PC-9 (cell line): ENCODE measurements around the gene RNF31. TPM values are rescaled to one million over a fixed set of nuclear protein-coding genes. Genes with fewer than 3 reads are reported as not detected.

Experiments used
- BruUV-seq: library from RNA; stranded (reverse); fragments of 400-500 nt; replicated peaks from 2 replicates; lab custom pipeline; 2021; lab: Mats Ljungman, UMichigan
- CTCF ChIA-PET: fragments of 300-600 bp; sonication (Branson Sonifier 250); formaldehyde crosslinking; loops from one replicate; lab custom pipeline; 2022; ENCODE audit warnings: antibody characterized with exemption; lab: Charles Lee
- POLR2A ChIA-PET: fragments of 300-600 bp; sonication (Branson Sonifier 250); formaldehyde crosslinking; loops from one replicate; lab custom pipeline; 2022; ENCODE audit warnings: antibody characterized with exemption; ENCODE audit not compliant: unreplicated experiment; lab: Charles Lee
- DNase-seq, 2 experiments: peaks; one replicate each; pipeline versions ENCODE4 v3.0.0 to v3.0.0-alpha.2; 2015 to 2022; ENCODE audit warnings: mixed read lengths in 1 of 2
- H2AFZ ChIP-seq: fragments of 200-600 bp; sonication (generic); 2 replicates; pipeline ENCODE4 v1.8.1; 2017; ENCODE audit warnings: antibody characterized with exemption
- H3F3A ChIP-seq: fragments of 200-600 bp; sonication (generic); 2 replicates; pipeline ENCODE4 v1.8.1; 2017; ENCODE audit warnings: antibody characterized with exemption, mild to moderate bottlenecking, low read depth; ENCODE audit not compliant: insufficient read depth
- H3K27ac ChIP-seq: fragments of 200-600 bp; sonication (generic); 2 replicates; pipeline ENCODE4 v1.6.1; 2016; ENCODE audit warnings: mixed run types
- H3K27me3 ChIP-seq: fragments of 200-600 bp; sonication (generic); 2 replicates; pipeline ENCODE4 v1.6.1; 2016; ENCODE audit warnings: low read depth, mixed run types; ENCODE audit not compliant: insufficient read depth
- H3K36me3 ChIP-seq: fragments of 200-600 bp; sonication (generic); 2 replicates; pipeline ENCODE4 v1.6.1; 2016; ENCODE audit warnings: low read depth, mixed run types
- H3K4me1 ChIP-seq: fragments of 200-600 bp; sonication (generic); replicated peaks from 2 replicates; pipeline ENCODE4 v1.6.1; 2016; ENCODE audit warnings: mixed run types; ENCODE audit not compliant: insufficient read depth
- H3K4me2 ChIP-seq: fragments of 200-600 bp; sonication (generic); 2 replicates; pipeline ENCODE4 v1.6.1; 2017; ENCODE audit warnings: mixed run types
- H3K4me3 ChIP-seq: fragments of 200-600 bp; sonication (generic); 2 replicates; pipeline ENCODE4 v1.6.1; 2016; ENCODE audit warnings: mixed run types
- H3K79me2 ChIP-seq: fragments of 200-600 bp; sonication (generic); 2 replicates; pipeline ENCODE4 v1.6.1; 2017; ENCODE audit warnings: low read depth, mixed run types
- H3K9me2 ChIP-seq: fragments of 200-600 bp; sonication (generic); 2 replicates; pipeline ENCODE4 v1.8.1; 2017; ENCODE audit warnings: mild to moderate bottlenecking; ENCODE audit not compliant: insufficient read depth
- H3K9me3 ChIP-seq: fragments of 200-600 bp; sonication (generic); 2 replicates; pipeline ENCODE4 v1.8.1; 2016; ENCODE audit warnings: low read depth; ENCODE audit not compliant: insufficient read depth
- H4K20me1 ChIP-seq: fragments of 200-600 bp; sonication (generic); 2 replicates; pipeline ENCODE4 v1.8.1; 2017; ENCODE audit not compliant: insufficient read depth
- EZH2 ChIP-seq: fragments of 200-600 bp; sonication (generic); IDR thresholded peaks from 2 replicates; pipeline ENCODE4 v1.8.0; 2017; ENCODE audit warnings: antibody characterized with exemption, low read depth
- intact Hi-C: fragments of 100-400 bp; cut with micrococcal nuclease; formaldehyde crosslinking; loops from one replicate; pipeline ENCODE4 v1.10.0; 2022; ENCODE audit not compliant: unreplicated experiment
- total RNA-seq: library from RNA; stranded (reverse); gene quantifications from 2 replicates; pipeline ENCODE4 v1.2.3, GENCODE V29; 2021
- TF ChIP-seq, protein P1 (sequence below): fragments of 200-600 bp; sonication (generic); conservative IDR thresholded peaks from 2 replicates; pipeline ENCODE4 v1.6.1; 2017; ENCODE audit warnings: mixed run types, antibody characterized with exemption, mild to moderate bottlenecking, moderate library complexity

RNF31 gene
- total RNA-seq, 1 experiment from 2014 or later, result 44.6 TPM

DNA sequence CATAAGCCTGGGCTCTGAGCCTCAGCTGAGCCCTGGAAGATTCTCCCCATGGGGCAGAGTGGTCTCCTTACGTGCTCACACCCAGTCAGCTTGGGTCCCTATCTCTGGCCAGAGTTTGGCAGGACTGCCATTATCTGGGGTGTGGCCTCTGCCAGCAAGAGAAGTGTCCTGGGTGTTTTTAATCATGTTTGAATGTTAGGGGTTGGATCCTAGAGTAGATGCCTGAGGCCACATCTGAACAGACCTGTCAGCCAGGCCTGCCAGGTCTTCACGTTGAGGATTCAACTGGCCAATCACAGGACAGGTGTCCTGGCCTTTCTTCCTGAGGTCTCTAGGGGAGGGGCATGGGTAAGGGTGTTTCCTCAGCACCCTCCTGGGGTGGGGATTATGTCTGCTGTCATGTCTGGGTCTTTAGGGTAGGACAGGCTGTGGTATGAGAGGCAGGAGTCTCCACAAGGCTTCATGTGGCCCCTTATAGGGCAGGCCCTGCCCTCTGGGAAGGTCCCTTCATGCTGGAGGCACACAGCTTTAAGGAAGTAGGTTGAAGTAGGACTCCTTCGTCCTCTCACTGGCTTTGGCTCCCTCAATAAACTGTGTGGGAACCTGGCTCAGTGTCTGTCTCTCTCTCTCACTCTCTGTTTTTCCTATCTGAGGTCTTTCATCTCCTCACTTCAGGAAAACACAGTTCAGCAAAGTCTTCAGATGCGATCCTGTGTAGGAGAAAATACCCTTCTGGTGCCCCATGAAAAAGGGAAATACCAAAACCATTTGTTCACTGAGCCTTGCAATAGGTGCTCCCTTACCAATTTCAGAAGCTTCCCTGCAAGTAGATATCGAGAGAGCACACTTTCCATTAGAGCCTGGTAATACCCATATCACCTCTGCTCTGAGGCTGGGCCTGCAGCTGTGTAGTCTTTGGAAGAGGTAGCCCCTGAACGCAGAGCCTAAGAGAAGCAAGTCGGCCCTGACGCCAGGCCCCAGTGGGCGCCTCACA lies 23.6 kb upstream of the RNF31 start:
- BruUV-seq, result no TSS peak
- H3K9me2 ChIP-seq, result no peaks in the 10 kb centered on the region

DNA sequence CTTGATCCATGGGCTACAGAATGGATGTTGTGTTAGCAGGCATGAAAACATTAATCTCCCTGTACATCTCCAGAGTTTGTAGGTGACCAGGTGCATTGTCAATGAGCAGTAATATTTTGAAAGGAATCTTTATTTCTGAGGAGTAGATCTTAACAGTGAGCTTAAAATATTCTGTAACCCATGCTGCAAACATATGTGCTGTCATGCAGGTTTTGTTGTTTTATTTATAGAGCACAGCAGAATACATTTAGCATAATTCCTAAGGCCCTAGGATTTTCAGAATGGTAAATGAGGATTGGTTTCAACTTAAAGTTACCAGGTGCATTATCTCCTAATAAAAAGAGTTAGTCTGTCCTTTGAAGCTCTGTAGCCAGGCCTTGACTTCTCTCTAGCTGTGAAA lies 20.4 kb upstream of the RNF31 start:
- H3K4me3 ChIP-seq, result no peak overlapping the region
- POLR2A ChIA-PET, result interaction anchor here (0.6 kb wide), 1 partner anchor 34 kb away, joined by 5 read pairs; the partner anchor contains the start of gene IRF9

More for the DNA sequence above, 23.6 kb upstream of the RNF31 start:
- H3F3A ChIP-seq, result no peaks in the 10 kb centered on the region
- no peak for DNase-seq
- no peaks in the 10 kb centered on the region for H3K27me3 ChIP-seq
- H4K20me1 ChIP-seq, result no peaks in the 10 kb centered on the region
- no peak overlapping the region for H3K4me2 ChIP-seq
- no peak for TF ChIP-seq EZH2
- TF ChIP-seq, protein P1, sequence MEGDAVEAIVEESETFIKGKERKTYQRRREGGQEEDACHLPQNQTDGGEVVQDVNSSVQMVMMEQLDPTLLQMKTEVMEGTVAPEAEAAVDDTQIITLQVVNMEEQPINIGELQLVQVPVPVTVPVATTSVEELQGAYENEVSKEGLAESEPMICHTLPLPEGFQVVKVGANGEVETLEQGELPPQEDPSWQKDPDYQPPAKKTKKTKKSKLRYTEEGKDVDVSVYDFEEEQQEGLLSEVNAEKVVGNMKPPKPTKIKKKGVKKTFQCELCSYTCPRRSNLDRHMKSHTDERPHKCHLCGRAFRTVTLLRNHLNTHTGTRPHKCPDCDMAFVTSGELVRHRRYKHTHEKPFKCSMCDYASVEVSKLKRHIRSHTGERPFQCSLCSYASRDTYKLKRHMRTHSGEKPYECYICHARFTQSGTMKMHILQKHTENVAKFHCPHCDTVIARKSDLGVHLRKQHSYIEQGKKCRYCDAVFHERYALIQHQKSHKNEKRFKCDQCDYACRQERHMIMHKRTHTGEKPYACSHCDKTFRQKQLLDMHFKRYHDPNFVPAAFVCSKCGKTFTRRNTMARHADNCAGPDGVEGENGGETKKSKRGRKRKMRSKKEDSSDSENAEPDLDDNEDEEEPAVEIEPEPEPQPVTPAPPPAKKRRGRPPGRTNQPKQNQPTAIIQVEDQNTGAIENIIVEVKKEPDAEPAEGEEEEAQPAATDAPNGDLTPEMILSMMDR, result no peak
- no peaks in the 10 kb centered on the region for H3K79me2 ChIP-seq
- no peak overlapping the region for H3K27ac ChIP-seq
- no peaks in the 10 kb centered on the region for H3K4me1 ChIP-seq
- ChIA-PET POLR2A (no interaction called here), CTCF (no interaction called here)
- no peak overlapping the region for H2AFZ ChIP-seq
- no peaks in the 10 kb centered on the region for H3K9me3 ChIP-seq
- intact Hi-C loops, result no loop called here
- no peak overlapping the region for H3K4me3 ChIP-seq
- no peaks in the 10 kb centered on the region for H3K36me3 ChIP-seq

DNA sequence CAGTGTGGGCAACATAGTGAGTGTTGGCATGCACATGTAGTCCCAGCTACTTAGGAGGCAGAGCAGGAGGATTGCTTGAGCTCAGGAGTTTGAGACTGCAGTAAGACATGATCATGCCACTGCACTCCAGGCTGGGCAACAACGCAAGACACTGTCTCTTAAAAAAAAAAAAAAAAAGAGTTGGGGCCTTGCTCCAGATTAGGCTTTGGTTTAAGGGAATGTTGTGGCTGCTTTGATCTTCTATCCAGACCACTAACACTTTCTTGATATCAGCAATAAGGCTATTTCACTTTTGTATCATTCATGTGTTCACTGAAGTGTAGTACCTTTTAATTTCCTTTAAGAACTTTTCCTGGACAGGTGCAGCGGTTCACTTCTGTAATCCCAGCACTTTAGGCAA lies 19.6 kb upstream of the RNF31 start:
- no peak for DNase-seq
- BruUV-seq, result no TSS peak
- H3K36me3 ChIP-seq, result no peaks in the 10 kb centered on the region
- intact Hi-C loops, result no loop called here
- ChIA-PET POLR2A (no interaction called here), CTCF (no interaction called here)
- no peaks in the 10 kb centered on the region for H3F3A ChIP-seq
- H3K27me3 ChIP-seq, result no peaks in the 10 kb centered on the region
- no peaks in the 10 kb centered on the region for H4K20me1 ChIP-seq
- no peak overlapping the region for H3K27ac ChIP-seq
- H3K79me2 ChIP-seq, result no peaks in the 10 kb centered on the region
- no peaks in the 10 kb centered on the region for H3K9me3 ChIP-seq
- no peak overlapping the region for H3K4me2 ChIP-seq
- H2AFZ ChIP-seq, result no peak overlapping the region
- H3K4me1 ChIP-seq, result no peaks in the 10 kb centered on the region
- H3K9me2 ChIP-seq, result no peaks in the 10 kb centered on the region
- no peak for TF ChIP-seq EZH2
- TF ChIP-seq, protein P1, result no peak
- H3K4me3 ChIP-seq, result no peak overlapping the region

More for the DNA sequence above, 20.4 kb upstream of the RNF31 start:
- CTCF ChIA-PET, result no interaction called here
- no peaks in the 10 kb centered on the region for H3K4me1 ChIP-seq
- no peaks in the 10 kb centered on the region for H3F3A ChIP-seq
- H3K4me2 ChIP-seq, result no peak overlapping the region
- H3K27me3 ChIP-seq, result no peaks in the 10 kb centered on the region
- no peak for DNase-seq
- no peaks in the 10 kb centered on the region for H3K9me3 ChIP-seq
- H2AFZ ChIP-seq, result no peak overlapping the region
- no peaks in the 10 kb centered on the region for H4K20me1 ChIP-seq
- no peak for TF ChIP-seq EZH2
- no TSS peak for BruUV-seq
- no peak overlapping the region for H3K27ac ChIP-seq
- intact Hi-C loops, result no loop called here
- H3K9me2 ChIP-seq, result no peaks in the 10 kb centered on the region
- H3K79me2 ChIP-seq, result no peaks in the 10 kb centered on the region
- H3K36me3 ChIP-seq, result no peaks in the 10 kb centered on the region
